HCT116 (cell line): Measurements from ENCODE around the gene ANKRD6.

ENCODE experiments used
- ATF3 ChIP-seq: IDR thresholded peaks from 2 replicates; pipeline ENCODE4 v1.6.1; 2012
- CEBPB ChIP-seq: IDR thresholded peaks from 2 replicates; pipeline ENCODE4 v1.6.1; 2012; ENCODE audit warnings: low read depth
- CTCF ChIP-seq, 3 experiments: fragments of 200-600 bp in 1 of 3; sonication (generic) in 1 of 3; IDR thresholded peaks in 2 of 3; conservative IDR thresholded peaks in 1 of 3; 2 replicates each; pipeline ENCODE4 v1.5.1; 2012 to 2017; ENCODE audit warnings: low read depth in 2 of 3, low read length in 2 of 3, antibody characterized with exemption in 1 of 3, borderline replicate concordance in 1 of 3, control low read depth in 1 of 3, mild to moderate bottlenecking in 1 of 3, mixed read lengths in 1 of 3, mixed run types in 1 of 3, moderate library complexity in 1 of 3; ENCODE audit not compliant: insufficient read depth in 1 of 3
- ELF1 ChIP-seq: IDR thresholded peaks from 2 replicates; pipeline ENCODE4 v1.6.1; 2012; ENCODE audit warnings: low read depth, borderline replicate concordance
- EZH2 ChIP-seq: fragments of 200-600 bp; sonication (generic); IDR thresholded peaks from 2 replicates; pipeline ENCODE4 v1.6.1; 2017; ENCODE audit warnings: antibody characterized with exemption, mixed run types
- MAX ChIP-seq: IDR thresholded peaks from 2 replicates; pipeline ENCODE4 v1.6.1; 2012
- POLR2A ChIP-seq: IDR thresholded peaks from 2 replicates; pipeline ENCODE4 v1.7.0; 2011; ENCODE audit warnings: borderline replicate concordance; ENCODE audit not compliant: insufficient read depth, insufficient read length; ENCODE audit errors: extremely low read depth
- POLR2AphosphoS5 ChIP-seq: IDR thresholded peaks from 2 replicates; pipeline ENCODE4 v1.6.1; 2011; ENCODE audit warnings: mild to moderate bottlenecking, low read depth, low read length, moderate library complexity
- SIN3A ChIP-seq: IDR thresholded peaks from 2 replicates; pipeline ENCODE4 v1.6.1; 2012; ENCODE audit warnings: low read depth
- YY1 ChIP-seq: IDR thresholded peaks from 2 replicates; pipeline ENCODE4 v1.6.1; 2011; ENCODE audit warnings: low read length, low read depth, moderate library complexity, mild to moderate bottlenecking; ENCODE audit not compliant: insufficient replicate concordance; ENCODE audit errors: extremely low read depth
- ZBTB33 ChIP-seq: IDR thresholded peaks from 2 replicates; pipeline ENCODE4 v1.6.1; 2011; ENCODE audit warnings: mild to moderate bottlenecking, low read length, moderate library complexity; ENCODE audit not compliant: insufficient replicate concordance; ENCODE audit errors: extremely low read depth

- TF ChIP-seq EZH2 (no peak), CTCF (IDR thresholded peaks at IDR 0.05 in 2 of 3, conservative IDR thresholded peaks at IDR 0.05 in 1 of 3; ENCODE audit: borderline replicate concordance in 1 of 3, insufficient read depth in 1 of 3, low read depth in 2 of 3, low read length in 2 of 3) (no peak), CEBPB (no peak), POLR2A (no peak), ATF3 (no peak), ZBTB33 (no peak), YY1 (no peak), POLR2AphosphoS5 (no peak), MAX (no peak), SIN3A (no peak), ELF1 (no peak)
Observed at GRCh38 chr6:89619567-89619966, 186.6 kb downstream of the ANKRD6 start.
